Psoas muscle (tissue), 8 donors: ENCODE results near the gene LHX3. TPM values are rescaled to one million over a fixed set of nuclear protein-coding genes. Genes with fewer than 3 reads are reported as not detected.

ENCODE experiments used
- ATAC-seq, 4 donors: fragments of 200-7000 bp; cut with Tn5 transposase; one replicate each; pipeline ENCODE4 v1.9.1; 2020; ENCODE audit warnings: moderate library complexity in 3 of 4, mild to moderate bottlenecking in 2 of 4
- DNase-seq, 2 donors: peaks; one replicate each; pipeline ENCODE4 v3.0.0-alpha.2; 2020
- H3K27ac ChIP-seq: fragments of 200-600 bp; one replicate; pipeline ENCODE4 v1.8.0; 2022
- H3K27me3 ChIP-seq, 3 donors: fragments of 200-600 bp in 1 of 3; one replicate each; pipeline versions ENCODE4 v1.6.1 to v1.8.0; 2013 to 2022; ENCODE audit warnings: low read length in 2 of 3, mild to moderate bottlenecking in 2 of 3, moderate library complexity in 1 of 3; ENCODE audit not compliant: insufficient read depth in 3 of 3
- H3K36me3 ChIP-seq, 2 donors: fragments of 200-600 bp in 1 of 2; one replicate each; pipeline versions ENCODE4 v1.6.1 to v1.8.0; 2013 to 2022; ENCODE audit warnings: low read depth in 1 of 2, mild to moderate bottlenecking in 1 of 2, moderate library complexity in 1 of 2; ENCODE audit not compliant: insufficient read depth in 1 of 2
- H3K4me1 ChIP-seq: fragments of 200-600 bp; one replicate; pipeline ENCODE4 v1.8.0; 2022
- H3K4me3 ChIP-seq: fragments of 200-600 bp; one replicate; pipeline ENCODE4 v1.8.0; 2022; ENCODE audit warnings: mild to moderate bottlenecking
- H3K9me3 ChIP-seq: fragments of 200-600 bp; one replicate; pipeline ENCODE4 v1.8.0; 2022
- CTCF ChIP-seq: fragments of 200-600 bp; IDR thresholded peaks from one replicate; pipeline ENCODE4 v1.8.0; 2022; ENCODE audit warnings: antibody characterized with exemption
- WGBS, 3 donors: extraction: QIAGEN DNeasy Blood & Tissue Kit; methylation state at CpG; one replicate each; pipeline versions ENCODE4 v1.1.6 to v1.1.7; 2013; 5-methylcytosine and 5-hydroxymethylcytosine counted together
- intact Hi-C, 2 donors: fragments of 100-400 bp; cut with DNase I; formaldehyde crosslinking; loops; one replicate each; pipeline versions ENCODE4 v1.11.0 to v1.14.2; 2022
- polyA plus RNA-seq, 3 donors: library from polyadenylated mRNA; stranded (reverse); fragments of 200-250 nt; gene quantifications; one replicate each; pipeline ENCODE4 v1.2.3, GENCODE V29; 2013
- total RNA-seq, 4 donors: library from RNA; stranded (reverse); fragmentation: NEBNext Ultra II Directional in 2 of 4; extraction: Animal tissue kit (Norgen Biotek cat#: 25700) in 2 of 4; gene quantifications; one replicate each; pipeline versions ENCODE4 v1.2.1 to v1.2.4, GENCODE V29; 2021 to 2023
- donor health status: healthy with polysubstance abuse.
- donor health status: DM: no; HTN: no; CAD: no; lungs with moderate emphysema.
- donor health status: Bipolar disorder and iron deficiency.
- donor health status: healthy.
- donor health status: DM: yes; HTN: yes; CAD: no.
- donor health status: DM: no; HTN: no; CAD: no.
- donor health status: DM: no; HTN: no; CAD: no.
- donor health status: DM: yes; HTN: yes; CAD: no.

The LHX3 gene
- total and polyA plus RNA-seq, 7 donors: not detected

GRCh38 chr9:136231478-136232297, 26.8 kb upstream of the LHX3 start:
- no peaks in the 10 kb centered on the region for H3K9me3 ChIP-seq
- H3K4me3 ChIP-seq: no peak overlapping the region
- intact Hi-C loops: no loop called here
- no peak for TF ChIP-seq CTCF
- no peaks in the 10 kb centered on the region for H3K4me1 ChIP-seq
- no peaks in the 10 kb centered on the region for H3K27me3 ChIP-seq
- H3K27ac ChIP-seq: no peak overlapping the region
- 76 to 80% (median 77%) methylated on average over 29 to 31 of the region's 31 CpGs for WGBS, 3 donors
- H3K36me3 ChIP-seq: peaks cover 0 to 9% of the 10 kb centered on the region in 2 donors
- no peak for DNase-seq
- ATAC-seq: no peak

GRCh38 chr9:136230773-136231172, 25.8 kb upstream of the LHX3 start:
- H3K27ac ChIP-seq: no peak overlapping the region
- H3K4me1 ChIP-seq: no peaks in the 10 kb centered on the region
- no peaks in the 10 kb centered on the region for H3K27me3 ChIP-seq
- DNase-seq (no peak), ATAC-seq (no peak)
- H3K9me3 ChIP-seq: no peaks in the 10 kb centered on the region
- peaks cover 0 to 9% of the 10 kb centered on the region in 2 donors for H3K36me3 ChIP-seq
- TF ChIP-seq CTCF: no peak
- WGBS, 3 donors: 93 to 97% (median 94%) methylated on average over 9 of the region's 9 CpGs
- intact Hi-C loops: no loop called here
- no peak overlapping the region for H3K4me3 ChIP-seq

- Histone ChIP-seq H3K9me3 (no peaks in the 10 kb centered on the region), H3K4me3 (no peak overlapping the region), H3K36me3 (peaks cover 0 to 9% of the 10 kb centered on the region in 2 donors), H3K27me3 (no peaks in the 10 kb centered on the region), H3K4me1 (no peaks in the 10 kb centered on the region), H3K27ac (no peak overlapping the region)
- WGBS, 3 donors: 87 to 95% (median 88%) methylated on average over 10 of the region's 10 CpGs
- intact Hi-C loops: no loop called here
- ATAC-seq: no peak
- TF ChIP-seq CTCF: no peak
- no peak for DNase-seq
Observed at GRCh38 chr9:136230365-136230764, 25.4 kb upstream of the LHX3 start.

- Histone ChIP-seq H3K4me3 (no peak overlapping the region), H3K27me3 (no peaks in the 10 kb centered on the region), H3K4me1 (no peaks in the 10 kb centered on the region), H3K27ac (no peak overlapping the region), H3K36me3 (peaks cover 0 to 16% of the 10 kb centered on the region in 2 donors), H3K9me3 (no peaks in the 10 kb centered on the region)
- ATAC-seq: no peak
- WGBS, 3 donors: 79 to 85% (median 82%) methylated on average over 33 of the region's 33 CpGs
- no peak for DNase-seq
- intact Hi-C loops: no loop called here
- no peak for TF ChIP-seq CTCF
Observed at GRCh38 chr9:136229096-136230065, 24.5 kb upstream of the LHX3 start.
